ENCODE results near the gene UBE2O. TPM values are rescaled to one million over a fixed set of nuclear protein-coding genes. Genes with fewer than 3 reads are reported as not detected.
A peak's percentile ranks its signal among the peaks of the same experiment; 100 is the strongest.

The UBE2O gene
- total RNA-seq, 2 experiments from 2014 or later: 24.5 to 25.2 TPM

- ChIA-PET CTCF (interaction anchor here (0.6 to 2.5 kb wide), 7 partner anchors 10 to 1159 kb away, joined by 3 to 9 read pairs (median 3); partner anchors contain the start of genes CDK3 and SPHK1), POLR2A (interaction anchor here (0.6 to 0.7 kb wide), 3 partner anchors 10 to 567 kb away, joined by 3 to 6 read pairs (median 3); no protein-coding TSS in a partner anchor)
- DNase-seq: no peak
- Mint-ChIP-seq H3K27me3 (no peaks in the 10 kb centered on the region), H3K9me3 (no peaks in the 10 kb centered on the region), H3K4me1 (ENCODE audit: low read depth) (peaks cover 73% of the 10 kb centered on the region), H3K27ac (peak overlapping the region; percentile 2), H3K4me3 (no peak overlapping the region), H3K36me3 (no peaks in the 10 kb centered on the region)
- intact Hi-C loops (cut with micrococcal nuclease): loop anchor here (5.0 kb wide), 1 partner anchor 37 kb away; no protein-coding TSS in a partner anchor
These were observed 8.2 kb downstream of the UBE2O start for GRCh38 chr17:76444518-76445311.

- Mint-ChIP-seq H3K27ac (no peak overlapping the region), H3K4me3 (no peak overlapping the region), H3K36me3 (no peaks in the 10 kb centered on the region), H3K27me3 (no peaks in the 10 kb centered on the region), H3K4me1 (ENCODE audit: low read depth) (peaks cover 60% of the 10 kb centered on the region), H3K9me3 (no peaks in the 10 kb centered on the region)
- no peak for DNase-seq
- CTCF ChIA-PET: interaction anchor here (1.2 to 2.5 kb wide), 3 partner anchors 45 to 81 kb away, joined by 3 to 8 read pairs (median 5); partner anchors contain the start of gene SPHK1
- intact Hi-C loops (cut with micrococcal nuclease): no loop called here
- POLR2A ChIA-PET: no interaction called here
These were observed 10.3 kb downstream of the UBE2O start for GRCh38 chr17:76442341-76443338.

DNA sequence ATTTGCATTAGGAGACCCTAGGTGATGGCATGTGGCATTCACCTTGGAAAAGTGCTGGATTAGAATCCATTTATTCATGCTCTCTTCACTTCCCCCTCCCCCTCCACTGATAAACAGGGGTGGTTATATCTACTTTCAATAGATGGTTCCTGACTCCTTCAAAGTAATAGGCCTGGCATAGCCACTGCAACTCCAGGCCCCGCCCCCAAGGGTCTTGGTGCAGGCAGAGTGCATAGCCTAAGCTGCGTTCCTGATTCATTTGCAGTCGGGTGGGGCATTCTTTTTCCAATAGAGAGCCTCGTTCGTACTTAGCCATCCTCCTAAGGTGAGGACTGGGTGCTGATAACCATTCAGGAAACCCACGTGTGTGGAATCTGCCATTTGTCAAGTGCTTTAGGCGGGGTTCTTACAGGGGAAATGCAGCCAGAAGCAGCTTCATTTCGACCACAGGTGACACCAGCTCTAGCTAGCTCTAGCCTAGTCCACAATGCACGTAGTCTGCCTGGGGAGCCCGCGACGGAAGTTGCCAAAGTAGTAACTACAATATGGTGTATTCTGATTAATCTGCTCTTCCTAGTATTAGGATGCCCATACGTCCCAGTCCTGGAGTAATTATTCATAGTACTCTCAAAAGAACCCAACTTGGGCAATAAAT, 11.1 kb downstream of the UBE2O start:
- Mint-ChIP-seq H3K36me3 (no peaks in the 10 kb centered on the region), H3K27me3 (no peaks in the 10 kb centered on the region), H3K27ac (no peak overlapping the region), H3K9me3 (no peaks in the 10 kb centered on the region), H3K4me1 (ENCODE audit: low read depth) (peaks cover 51% of the 10 kb centered on the region), H3K4me3 (no peak overlapping the region)
- no peak for DNase-seq
- POLR2A ChIA-PET: no interaction called here
- CTCF ChIA-PET: no interaction called here
- intact Hi-C loops (cut with micrococcal nuclease): no loop called here

DNA sequence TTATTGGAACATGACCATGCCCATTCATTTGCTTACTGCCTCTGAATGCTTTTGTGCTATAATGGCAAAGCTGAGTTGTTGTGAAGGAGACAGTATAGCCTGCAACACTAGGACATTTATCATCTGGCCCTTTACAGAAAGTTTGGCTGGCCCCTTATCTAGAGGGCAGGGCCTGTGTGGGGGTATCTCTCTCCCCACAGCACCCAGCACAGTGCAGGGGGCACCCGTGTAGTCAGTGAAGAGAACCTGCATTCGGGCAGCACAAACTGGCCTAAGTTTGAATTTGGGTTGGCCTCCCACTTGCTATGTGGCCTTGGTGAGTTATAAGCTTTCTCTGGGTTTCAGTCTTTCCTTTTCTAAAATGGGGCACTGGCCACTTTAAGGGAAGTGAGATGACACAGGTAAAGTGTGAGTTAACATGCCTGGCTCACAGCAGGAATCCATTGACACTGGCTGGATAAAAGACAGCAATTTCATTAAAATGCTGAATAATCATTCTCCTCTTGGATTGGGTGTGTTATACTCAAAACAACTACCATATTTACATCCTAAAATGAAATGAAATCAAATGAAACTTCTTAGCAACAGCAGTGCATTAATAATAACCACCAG, 12.1 kb downstream of the UBE2O start:
- H3K4me1 Mint-ChIP-seq (ENCODE audit: low read depth): peaks cover 42% of the 10 kb centered on the region
- no peaks in the 10 kb centered on the region for H3K9me3 Mint-ChIP-seq
- H3K27me3 Mint-ChIP-seq: no peaks in the 10 kb centered on the region
- DNase-seq: no peak
- H3K27ac Mint-ChIP-seq: no peak overlapping the region
- ChIA-PET CTCF (interaction anchor here (0.6 kb wide), 1 partner anchor 62 kb away, joined by 3 read pairs; no protein-coding TSS in a partner anchor), POLR2A (no interaction called here)
- H3K4me3 Mint-ChIP-seq: no peak overlapping the region
- intact Hi-C loops (cut with micrococcal nuclease): no loop called here
- H3K36me3 Mint-ChIP-seq: no peaks in the 10 kb centered on the region

GRCh38 chr17:76439314-76439928, 13.5 kb downstream of the UBE2O start:
- Mint-ChIP-seq H3K4me1 (ENCODE audit: low read depth) (peaks cover 28% of the 10 kb centered on the region), H3K36me3 (no peaks in the 10 kb centered on the region), H3K9me3 (no peaks in the 10 kb centered on the region), H3K4me3 (no peak overlapping the region), H3K27me3 (no peaks in the 10 kb centered on the region), H3K27ac (no peak overlapping the region)
- ChIA-PET CTCF (no interaction called here), POLR2A (no interaction called here)
- DNase-seq: no peak
- intact Hi-C loops (cut with micrococcal nuclease): no loop called here

GRCh38 chr17:76438906-76439305, 14.0 kb downstream of the UBE2O start:
- POLR2A ChIA-PET: no interaction called here
- no peaks in the 10 kb centered on the region for H3K9me3 Mint-ChIP-seq
- H3K36me3 Mint-ChIP-seq: no peaks in the 10 kb centered on the region
- intact Hi-C loops (cut with micrococcal nuclease): no loop called here
- no peak overlapping the region for H3K27ac Mint-ChIP-seq
- CTCF ChIA-PET: interaction anchor here (1.1 kb wide), 1 partner anchor 53 kb away, joined by 3 read pairs; no protein-coding TSS in a partner anchor
- H3K4me3 Mint-ChIP-seq: no peak overlapping the region
- no peak for DNase-seq
- H3K4me1 Mint-ChIP-seq (ENCODE audit: low read depth): peaks cover 26% of the 10 kb centered on the region
- no peaks in the 10 kb centered on the region for H3K27me3 Mint-ChIP-seq

GRCh38 chr17:76437467-76438402, 15.2 kb downstream of the UBE2O start:
- H3K27ac Mint-ChIP-seq: no peak overlapping the region
- H3K27me3 Mint-ChIP-seq: no peaks in the 10 kb centered on the region
- intact Hi-C loops (cut with micrococcal nuclease): no loop called here
- H3K9me3 Mint-ChIP-seq: no peaks in the 10 kb centered on the region
- DNase-seq: no peak
- H3K4me1 Mint-ChIP-seq (ENCODE audit: low read depth): peaks cover 16% of the 10 kb centered on the region
- no peaks in the 10 kb centered on the region for H3K36me3 Mint-ChIP-seq
- H3K4me3 Mint-ChIP-seq: no peak overlapping the region
- ChIA-PET CTCF (interaction anchor here (1.1 kb wide), 1 partner anchor 52 kb away, joined by 3 read pairs; no protein-coding TSS in a partner anchor), POLR2A (no interaction called here)

- H3K27ac Mint-ChIP-seq: no peak overlapping the region
- CTCF ChIA-PET: interaction anchor here (1.0 to 1.7 kb wide), 3 partner anchors 10 to 27 kb away, joined by 3 to 4 read pairs (median 3); no protein-coding TSS in a partner anchor
- no peak for DNase-seq
- H3K9me3 Mint-ChIP-seq: no peaks in the 10 kb centered on the region
- no peaks in the 10 kb centered on the region for H3K27me3 Mint-ChIP-seq
- peaks cover 3% of the 10 kb centered on the region for H3K4me1 Mint-ChIP-seq (ENCODE audit: low read depth)
- H3K36me3 Mint-ChIP-seq: no peaks in the 10 kb centered on the region
- H3K4me3 Mint-ChIP-seq: no peak overlapping the region
- POLR2A ChIA-PET: interaction anchor here (0.6 kb wide), 1 partner anchor 22 kb away, joined by 3 read pairs; no protein-coding TSS in a partner anchor
- intact Hi-C loops (cut with micrococcal nuclease): no loop called here
These were observed 17.2 kb downstream of the UBE2O start for GRCh38 chr17:76435751-76436150.

DNA sequence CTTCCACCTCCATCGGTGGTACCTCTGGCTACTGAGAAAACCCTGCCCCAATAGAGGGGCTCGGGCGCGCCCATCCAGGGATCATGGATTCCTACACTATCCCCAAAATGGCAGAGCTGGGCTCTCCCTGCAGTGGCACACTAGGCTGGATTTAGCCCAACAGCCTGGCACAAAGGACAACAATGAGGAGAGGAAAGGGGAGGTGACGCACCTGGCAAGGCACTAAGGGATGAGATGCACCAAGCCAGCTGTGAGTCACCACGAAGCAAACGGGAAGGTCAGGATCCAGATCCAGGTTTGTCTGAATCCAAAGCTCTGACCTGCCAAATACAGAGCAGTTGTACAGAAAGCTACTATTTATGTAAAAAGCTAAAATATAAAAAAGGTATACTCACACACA, 18.1 kb downstream of the UBE2O start:
- Mint-ChIP-seq H3K4me3 (no peak overlapping the region), H3K9me3 (no peaks in the 10 kb centered on the region), H3K27ac (no peak overlapping the region), H3K4me1 (ENCODE audit: low read depth) (peaks cover 3% of the 10 kb centered on the region), H3K36me3 (no peaks in the 10 kb centered on the region), H3K27me3 (no peaks in the 10 kb centered on the region)
- ChIA-PET CTCF (interaction anchor here (0.8 to 1.7 kb wide), 3 partner anchors 11 to 26 kb away, joined by 3 to 4 read pairs (median 3); no protein-coding TSS in a partner anchor), POLR2A (no interaction called here)
- DNase-seq: no peak
- intact Hi-C loops (cut with micrococcal nuclease): no loop called here

DNA sequence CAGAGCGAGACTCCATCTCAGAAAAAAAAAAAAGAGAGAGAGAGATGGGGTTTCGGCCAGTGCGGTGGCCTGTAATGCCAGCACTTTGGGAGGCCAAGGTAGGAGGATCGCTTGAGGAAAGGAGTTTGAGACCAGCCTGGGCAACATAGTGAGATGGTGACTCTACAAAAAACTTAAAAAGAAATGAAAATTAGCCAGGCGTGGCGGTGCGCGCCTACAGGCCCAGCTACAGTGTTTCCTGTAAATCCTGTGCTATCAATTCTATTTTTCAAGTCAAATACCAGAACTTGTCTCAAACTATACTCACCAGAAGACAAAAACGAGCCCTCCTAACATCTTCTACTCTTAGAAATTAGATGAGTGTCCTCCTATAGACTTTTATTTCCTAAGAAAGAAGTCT, 19.3 kb downstream of the UBE2O start:
- DNase-seq: no peak
- ChIA-PET POLR2A (no interaction called here), CTCF (no interaction called here)
- H3K4me3 Mint-ChIP-seq: no peak overlapping the region
- no peak overlapping the region for H3K27ac Mint-ChIP-seq
- no peaks in the 10 kb centered on the region for H3K36me3 Mint-ChIP-seq
- intact Hi-C loops (cut with micrococcal nuclease): no loop called here
- H3K27me3 Mint-ChIP-seq: no peaks in the 10 kb centered on the region
- no peaks in the 10 kb centered on the region for H3K9me3 Mint-ChIP-seq
- H3K4me1 Mint-ChIP-seq (ENCODE audit: low read depth): no peaks in the 10 kb centered on the region

Measured in activated CD4-positive, alpha-beta memory T cell treated with anti-CD3 and anti-CD28 coated beads for 36 hours (primary cell).